Body of pancreas (tissue), 4 donors: ENCODE measurements around the gene ACBD6.

ENCODE experiments used
- CTCF ChIP-seq, 7 experiments: fragments of 450-650 bp in 4 of 7; fragments of 200-600 bp in 3 of 7; sonication (generic) in 3 of 7; IDR thresholded peaks; one replicate each; pipeline ENCODE4 v1.5.1; 2016 to 2019; ENCODE audit warnings: antibody characterized with exemption in 7 of 7
- POLR2A ChIP-seq, 3 donors: fragments of 450-650 bp; IDR thresholded peaks; one replicate each; pipeline ENCODE4 v1.6.1; 2016; ENCODE audit warnings: antibody characterized with exemption in 3 of 3, mild to moderate bottlenecking in 2 of 3

- TF ChIP-seq CTCF (IDR thresholded peaks at IDR 0.05) = no peak
- TF ChIP-seq POLR2A (IDR thresholded peaks at IDR 0.05) = no peak
Measured at GRCh38 chr1:180249725-180250498, 252.5 kb downstream of the ACBD6 start.
